HEK293 (cell line): ENCODE measurements around the gene FRYL.

Experiments used
- CTCF ChIA-PET: fragments of 350-600 bp; formaldehyde crosslinking; extraction: SDS; loops from one replicate; lab custom pipeline; 2021; ENCODE audit warnings: antibody characterized with exemption; lab: Yijun Ruan, JAX
- POLR2A ChIA-PET: fragments of 300-600 bp; formaldehyde crosslinking; extraction: SDS; loops from one replicate; lab custom pipeline; 2020; ENCODE audit warnings: antibody characterized with exemption, inconsistent platforms; lab: Yijun Ruan, JAX
- H3K27ac ChIP-seq: fragments of 200-500 bp; sonication (Bioruptor generic); 2 replicates; pipeline ENCODE4 v1.5.1; 2014; ENCODE audit warnings: low read depth, low read length, control low read depth, inconsistent platforms; ENCODE audit errors: extremely low read depth
- H3K36me3 ChIP-seq, 2 experiments: fragments of 200-500 bp in 1 of 2; sonication (Bioruptor generic) in 1 of 2; 1 replicate in 1 of 2; 2 replicates in 1 of 2; pipeline ENCODE4 v1.5.1; 2014 to 2017; ENCODE audit warnings: inconsistent platforms in 2 of 2, low read length in 2 of 2; ENCODE audit not compliant: control insufficient read depth in 2 of 2, insufficient read depth in 1 of 2
- H3K4me1 ChIP-seq: fragments of 200-500 bp; sonication (Bioruptor generic); 2 replicates; pipeline ENCODE4 v1.5.1; 2014; ENCODE audit warnings: mild to moderate bottlenecking, low read length, inconsistent platforms; ENCODE audit not compliant: control insufficient read depth, insufficient read depth
- H3K4me3 ChIP-seq: 2 replicates; pipeline ENCODE4 v1.5.1; 2011; ENCODE audit warnings: low read depth, mild to moderate bottlenecking, control low read depth, low read length, moderate library complexity
- H3K9me3 ChIP-seq: fragments of 200-500 bp; sonication (Bioruptor generic); 2 replicates; pipeline ENCODE4 v1.5.1; 2014; ENCODE audit warnings: low read depth, low read length, inconsistent platforms; ENCODE audit not compliant: control insufficient read depth, insufficient read depth
- EGR2 ChIP-seq: fragments of 450-650 bp; formaldehyde crosslinking; IDR thresholded peaks from 2 replicates; pipeline ENCODE4 v1.5.1; 2016; ENCODE audit warnings: low read depth, missing biosample characterization, missing genetic modification characterization
- ELK4 ChIP-seq: IDR thresholded peaks from 2 replicates; pipeline ENCODE4 v1.6.1; 2011; ENCODE audit warnings: mild to moderate bottlenecking, low read depth, low read length, borderline replicate concordance
- GLI2 ChIP-seq: fragments of 450-650 bp; formaldehyde crosslinking; IDR thresholded peaks from 2 replicates; pipeline ENCODE4; 2017; ENCODE audit warnings: missing biosample characterization, missing genetic modification characterization, low read depth, borderline replicate concordance
- KLF8 ChIP-seq: fragments of 450-650 bp; formaldehyde crosslinking; IDR thresholded peaks from 2 replicates; pipeline ENCODE4 v1.5.1; 2016; ENCODE audit warnings: missing biosample characterization, missing genetic modification characterization
- KLF9 ChIP-seq: fragments of 450-650 bp; formaldehyde crosslinking; IDR thresholded peaks from 2 replicates; pipeline ENCODE4 v1.5.1; 2016; ENCODE audit warnings: missing biosample characterization, missing genetic modification characterization, low read depth
- TCF7L2 ChIP-seq: IDR thresholded peaks from 2 replicates; pipeline ENCODE4 v1.6.1; 2011; ENCODE audit warnings: low read depth, mild to moderate bottlenecking, inconsistent platforms, low read length, moderate library complexity, borderline replicate concordance
- ZBTB1 ChIP-seq: fragments of 450-650 bp; formaldehyde crosslinking; IDR thresholded peaks from 2 replicates; pipeline ENCODE4 v1.5.1; 2016; ENCODE audit warnings: missing biosample characterization, missing genetic modification characterization
- ZBTB11 ChIP-seq: fragments of 450-650 bp; formaldehyde crosslinking; conservative IDR thresholded peaks from 2 replicates; pipeline ENCODE4 v1.5.1; 2016; ENCODE audit warnings: low read depth, missing biosample characterization, missing genetic modification characterization
- ZEB2 ChIP-seq: fragments of 450-650 bp; formaldehyde crosslinking; IDR thresholded peaks from 2 replicates; pipeline ENCODE4 v1.5.1; 2016; ENCODE audit warnings: missing biosample characterization, missing genetic modification characterization
- ZFP3 ChIP-seq: fragments of 450-650 bp; formaldehyde crosslinking; IDR thresholded peaks from 2 replicates; pipeline ENCODE4 v1.5.1; 2016; ENCODE audit warnings: low read depth, missing biosample characterization, missing genetic modification characterization
- ZNF10 ChIP-seq: fragments of 450-650 bp; formaldehyde crosslinking; IDR thresholded peaks from 2 replicates; pipeline ENCODE4 v1.5.1; 2017; ENCODE audit warnings: missing biosample characterization, missing genetic modification characterization
- ZNF140 ChIP-seq: fragments of 450-650 bp; formaldehyde crosslinking; IDR thresholded peaks from 2 replicates; pipeline ENCODE4 v1.5.1; 2016; ENCODE audit warnings: missing biosample characterization, missing genetic modification characterization
- ZNF146 ChIP-seq: fragments of 450-650 bp; formaldehyde crosslinking; IDR thresholded peaks from 2 replicates; pipeline ENCODE4 v1.5.1; 2016; ENCODE audit warnings: missing biosample characterization, missing genetic modification characterization
- ZNF155 ChIP-seq: fragments of 450-650 bp; formaldehyde crosslinking; IDR thresholded peaks from 2 replicates; pipeline ENCODE4 v1.5.1; 2016; ENCODE audit warnings: missing biosample characterization, missing genetic modification characterization
- ZNF174 ChIP-seq: fragments of 450-650 bp; formaldehyde crosslinking; IDR thresholded peaks from 2 replicates; pipeline ENCODE4 v1.5.0; 2017; ENCODE audit warnings: missing biosample characterization, mild to moderate bottlenecking, missing genetic modification characterization
- ZNF302 ChIP-seq: fragments of 450-650 bp; formaldehyde crosslinking; IDR thresholded peaks from 2 replicates; pipeline ENCODE4 v1.5.1; 2016; ENCODE audit warnings: missing biosample characterization, missing genetic modification characterization, low read depth
- ZNF518A ChIP-seq: fragments of 450-650 bp; formaldehyde crosslinking; conservative IDR thresholded peaks from 2 replicates; pipeline ENCODE4 v1.5.1; 2016; ENCODE audit warnings: low read depth, missing biosample characterization, missing genetic modification characterization
- ZNF549 ChIP-seq: fragments of 450-650 bp; IDR thresholded peaks from 2 replicates; pipeline ENCODE4 v1.5.1; 2018; ENCODE audit warnings: missing biosample characterization, missing genetic modification characterization, mild to moderate bottlenecking, inconsistent platforms, moderate library complexity
- ZNF558 ChIP-seq: fragments of 450-650 bp; formaldehyde crosslinking; IDR thresholded peaks from 2 replicates; pipeline ENCODE4 v1.5.1; 2016; ENCODE audit warnings: missing biosample characterization, missing genetic modification characterization
- ZNF571 ChIP-seq: fragments of 450-650 bp; formaldehyde crosslinking; IDR thresholded peaks from 2 replicates; pipeline ENCODE4 v1.5.0; 2017; ENCODE audit warnings: missing biosample characterization, missing genetic modification characterization
- ZNF626 ChIP-seq: fragments of 450-650 bp; sonication (Bioruptor Pico); formaldehyde crosslinking; IDR thresholded peaks from 2 replicates; pipeline ENCODE4 v1.5.1; 2018; ENCODE audit warnings: missing biosample characterization, missing genetic modification characterization, inconsistent platforms
- ZNF670 ChIP-seq: fragments of 450-650 bp; formaldehyde crosslinking; IDR thresholded peaks from 2 replicates; pipeline ENCODE4 v1.5.1; 2016; ENCODE audit warnings: missing biosample characterization, missing genetic modification characterization, low read depth
- ZNF76 ChIP-seq: fragments of 450-650 bp; formaldehyde crosslinking; IDR thresholded peaks from 2 replicates; pipeline ENCODE4; 2016; ENCODE audit warnings: low read depth, missing biosample characterization, missing genetic modification characterization, borderline replicate concordance
- ZNF785 ChIP-seq: fragments of 450-650 bp; formaldehyde crosslinking; IDR thresholded peaks from 2 replicates; pipeline ENCODE4 v1.5.1; 2016; ENCODE audit warnings: missing biosample characterization, missing genetic modification characterization
- TF ChIP-seq, protein P1 (sequence below): fragments of 450-650 bp; formaldehyde crosslinking; IDR thresholded peaks from 2 replicates; pipeline ENCODE4 v1.5.1; 2017; ENCODE audit warnings: missing biosample characterization, missing genetic modification characterization

FRYL gene

GRCh38 chr4:48506716-48507115 lies 273.4 kb downstream of the FRYL start (continued):
- TF ChIP-seq ZNF549 (no peak), ZNF571 (no peak), ZEB2 (tag by site-specific recombination) (no peak), GLI2 (tag by site-specific recombination) (no peak), ZNF146 (tag by site-specific recombination) (no peak), ZNF626 (tag by site-specific recombination) (no peak), ZNF174 (tag by site-specific recombination) (no peak), ZNF518A (tag by site-specific recombination) (no peak)
- TF ChIP-seq, all 188 proteins: peak for 0

DNA sequence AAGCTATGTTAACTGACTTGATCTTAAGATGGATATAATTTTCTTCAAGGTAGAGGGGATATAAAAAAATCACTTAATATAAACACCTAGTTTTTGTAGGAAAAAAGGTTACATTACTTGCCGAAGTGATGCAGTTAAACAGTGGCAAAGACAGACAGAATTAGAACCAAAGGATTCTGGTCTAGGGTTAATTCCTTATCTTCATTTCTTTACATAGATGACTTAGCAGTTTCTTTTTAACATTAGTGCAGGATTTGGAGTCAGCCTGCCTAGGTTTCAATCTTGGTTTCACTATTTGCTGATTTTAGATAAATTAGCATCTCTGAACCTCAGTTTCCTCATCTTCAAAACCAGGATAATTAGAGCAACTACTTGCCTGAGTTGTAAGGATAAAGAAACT lies 275.7 kb downstream of the FRYL start:
- no peak overlapping the region for H3K27ac ChIP-seq

More for the DNA sequence above, 275.7 kb downstream of the FRYL start:
- Histone ChIP-seq H3K4me1 (no peaks in the 10 kb centered on the region), H3K9me3 (no peaks in the 10 kb centered on the region), H3K4me3 (no peak overlapping the region), H3K36me3 (peaks cover 5 to 25% of the 10 kb centered on the region in 2 experiments)
- TF ChIP-seq ZNF558 (tag by site-specific recombination) (no peak), ZNF785 (tag by site-specific recombination) (no peak), ZNF155 (no peak), ZNF10 (tag by site-specific recombination) (no peak), ELK4 (no peak), TCF7L2 (no peak), ZNF302 (tag by site-specific recombination) (no peak), ZNF670 (tag by site-specific recombination) (no peak), ZBTB11 (tag by site-specific recombination) (no peak), EGR2 (tag by site-specific recombination) (no peak), KLF8 (tag by site-specific recombination) (no peak), ZNF140 (tag by site-specific recombination) (no peak), ZFP3 (tag by site-specific recombination) (no peak), ZNF76 (tag by site-specific recombination) (no peak), KLF9 (no peak), ZBTB1 (tag by site-specific recombination) (no peak)
- TF ChIP-seq, protein P1, sequence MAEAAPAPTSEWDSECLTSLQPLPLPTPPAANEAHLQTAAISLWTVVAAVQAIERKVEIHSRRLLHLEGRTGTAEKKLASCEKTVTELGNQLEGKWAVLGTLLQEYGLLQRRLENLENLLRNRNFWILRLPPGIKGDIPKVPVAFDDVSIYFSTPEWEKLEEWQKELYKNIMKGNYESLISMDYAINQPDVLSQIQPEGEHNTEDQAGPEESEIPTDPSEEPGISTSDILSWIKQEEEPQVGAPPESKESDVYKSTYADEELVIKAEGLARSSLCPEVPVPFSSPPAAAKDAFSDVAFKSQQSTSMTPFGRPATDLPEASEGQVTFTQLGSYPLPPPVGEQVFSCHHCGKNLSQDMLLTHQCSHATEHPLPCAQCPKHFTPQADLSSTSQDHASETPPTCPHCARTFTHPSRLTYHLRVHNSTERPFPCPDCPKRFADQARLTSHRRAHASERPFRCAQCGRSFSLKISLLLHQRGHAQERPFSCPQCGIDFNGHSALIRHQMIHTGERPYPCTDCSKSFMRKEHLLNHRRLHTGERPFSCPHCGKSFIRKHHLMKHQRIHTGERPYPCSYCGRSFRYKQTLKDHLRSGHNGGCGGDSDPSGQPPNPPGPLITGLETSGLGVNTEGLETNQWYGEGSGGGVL: no peak
- ChIA-PET POLR2A (no interaction called here), CTCF (no interaction called here)
